Measurements from ENCODE around the gene KIF18A.

The KIF18A gene

GRCh38 chr11:28040384-28040783 is 67.6 kb downstream of the KIF18A start:
- no peak for DNase-seq

- DNase-seq = no peak
Measured at GRCh38 chr11:28038775-28039174, 69.2 kb downstream of the KIF18A start.

DNA sequence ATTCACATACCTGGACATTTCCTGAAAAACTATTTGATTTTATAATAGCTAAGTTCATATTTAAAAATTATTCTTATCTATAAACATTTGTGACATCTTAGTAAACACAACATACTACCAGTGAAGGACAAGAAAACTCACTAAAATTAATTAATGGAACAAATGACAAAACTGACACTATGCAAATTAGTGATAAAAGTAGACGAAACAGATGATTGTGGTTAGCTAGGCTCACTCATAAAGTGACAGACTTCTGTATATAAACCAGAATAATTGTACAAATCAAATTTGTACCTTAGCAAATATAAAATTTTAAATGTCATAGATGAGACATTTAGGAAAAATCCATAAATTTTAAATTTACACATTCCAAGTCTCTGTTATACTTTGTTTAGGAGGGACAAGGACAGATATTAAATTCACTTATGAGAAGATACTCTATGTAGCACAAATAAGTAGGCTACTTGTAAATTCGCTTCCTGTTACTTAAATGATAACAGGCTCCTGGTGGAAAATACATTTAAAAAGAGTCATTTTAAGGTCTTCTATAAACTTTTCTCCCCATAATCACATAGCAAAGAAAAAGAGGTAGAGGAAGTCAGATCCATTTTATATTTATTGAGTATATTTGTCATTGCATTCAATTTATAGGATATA is 81.2 kb downstream of the KIF18A start:
- no peak for DNase-seq

GRCh38 chr11:28017816-28018215 is 90.1 kb downstream of the KIF18A start:
- DNase-seq = no peak

GRCh38 chr11:28011813-28012212 is 96.1 kb downstream of the KIF18A start:
- DNase-seq = no peak

GRCh38 chr11:28009996-28010395 is 98.0 kb downstream of the KIF18A start:
- no peak for DNase-seq

DNA sequence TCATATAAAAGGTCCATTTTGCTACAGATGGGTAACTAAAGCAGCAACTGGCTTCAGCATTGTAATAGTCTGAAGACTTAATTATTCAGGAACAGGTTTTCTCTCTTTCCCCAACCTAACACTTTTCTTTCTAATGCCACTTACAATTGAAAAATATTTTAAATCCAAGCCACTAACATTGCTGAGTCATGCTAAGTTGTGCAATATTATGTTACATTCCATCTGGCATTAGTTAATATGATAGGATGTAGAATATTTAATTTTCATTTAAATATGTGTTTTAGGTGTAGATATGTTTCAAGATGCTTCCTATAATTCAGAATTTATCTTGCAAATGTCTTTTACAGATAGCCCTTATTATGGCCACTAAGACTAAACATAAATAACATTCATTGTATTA is 98.6 kb downstream of the KIF18A start:
- no peak for DNase-seq

- DNase-seq = no peak
Measured at GRCh38 chr11:28003615-28004014, 104.3 kb downstream of the KIF18A start.

GRCh38 chr11:27998552-27998951 is 109.4 kb downstream of the KIF18A start:
- no peak for DNase-seq

GRCh38 chr11:27997344-27997743 is 110.6 kb downstream of the KIF18A start:
- DNase-seq = no peak

GRCh38 chr11:27996066-27996465 is 111.9 kb downstream of the KIF18A start:
- DNase-seq = no peak

DNA sequence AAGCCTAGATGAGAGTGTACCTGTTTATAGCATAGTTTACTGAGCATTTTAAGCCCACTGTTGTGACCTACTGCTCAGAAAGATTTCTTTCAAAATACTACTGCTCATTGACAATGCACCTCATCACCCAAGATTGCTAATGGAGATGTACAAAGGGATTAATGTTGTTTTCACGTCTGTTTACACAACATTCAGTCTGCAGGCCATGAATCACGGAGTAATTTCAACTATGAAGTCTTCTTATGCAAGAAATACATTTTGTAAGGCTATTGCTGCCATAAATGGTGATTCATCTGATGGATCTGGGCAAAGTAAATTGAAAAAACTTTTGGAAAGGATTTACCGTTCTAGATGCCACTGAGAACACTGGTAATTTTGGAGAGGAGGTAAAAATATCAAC is 112.9 kb downstream of the KIF18A start:
- DNase-seq = no peak

DNA sequence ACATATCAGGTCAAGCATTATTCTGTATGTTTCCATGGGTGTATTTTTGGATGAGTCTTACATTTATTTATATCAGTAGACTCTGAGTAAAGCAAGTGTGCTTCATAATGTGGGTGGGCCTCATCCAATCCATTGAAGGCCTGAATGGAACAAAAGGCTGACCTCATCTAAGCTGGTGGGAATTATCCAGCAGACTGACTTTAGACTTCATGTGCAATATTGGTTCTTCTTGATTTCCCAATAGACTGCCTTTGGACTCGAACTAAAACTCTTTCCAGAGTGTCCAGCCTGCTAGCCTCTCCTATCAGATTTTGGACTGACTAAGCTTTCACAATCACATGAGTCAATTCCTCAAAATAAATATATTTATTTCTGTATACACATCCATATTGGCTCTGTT is 116.2 kb downstream of the KIF18A start:
- no peak for DNase-seq

DNA sequence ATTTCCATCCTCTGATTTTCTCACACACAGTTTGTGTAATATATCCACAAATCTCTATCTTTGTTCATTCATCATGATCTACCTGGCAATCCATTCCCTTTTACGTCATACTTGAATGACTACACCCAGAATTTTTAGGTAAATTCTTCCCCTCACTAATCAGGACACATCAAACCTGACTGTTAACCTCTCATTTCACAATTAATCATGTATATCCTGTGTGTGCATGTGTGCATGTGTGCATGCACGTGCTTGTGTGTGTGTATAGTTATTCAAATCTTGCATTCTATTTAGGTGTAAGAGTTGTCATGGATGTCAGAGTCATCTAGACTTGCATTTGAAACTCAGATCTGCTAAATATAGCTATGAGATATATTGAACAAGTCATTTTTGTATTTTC is 130.4 kb downstream of the KIF18A start:
- DNase-seq = no peak

- no peak for DNase-seq
Measured at GRCh38 chr11:27977031-27977430, 130.9 kb downstream of the KIF18A start.

GRCh38 chr11:27976262-27976661 is 131.7 kb downstream of the KIF18A start:
- DNase-seq = no peak

DNA sequence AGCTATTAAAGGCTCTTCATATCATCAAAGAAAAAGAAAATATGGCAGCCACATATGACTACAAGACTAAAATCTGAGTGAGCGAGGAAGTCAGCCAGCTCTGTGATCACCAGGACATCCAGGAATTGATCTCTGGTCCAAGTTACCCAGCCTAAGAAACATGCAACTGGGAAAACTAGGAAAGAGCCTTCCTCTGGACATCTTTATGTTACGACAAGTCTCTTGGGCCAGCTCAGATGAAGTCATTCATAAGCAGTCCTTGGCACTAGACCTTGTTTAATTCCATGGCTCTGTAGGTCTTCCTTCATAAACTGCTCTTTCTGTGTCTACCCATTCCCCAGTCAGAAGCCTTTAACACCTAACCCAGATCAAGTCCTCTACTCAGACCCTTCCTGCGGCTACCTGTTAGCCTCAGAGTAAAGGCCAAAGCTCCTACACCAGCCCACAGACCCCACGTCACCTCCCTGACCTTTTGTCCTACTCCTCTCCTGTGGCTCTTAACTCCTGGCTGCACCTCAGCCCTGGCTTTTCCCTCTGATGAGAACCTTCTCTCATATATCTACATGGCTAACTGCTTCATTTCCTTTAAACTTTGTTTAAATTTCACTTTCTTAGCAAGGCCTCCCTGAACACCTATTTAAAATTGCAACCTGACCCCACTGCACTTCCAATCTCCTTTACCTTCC is 134.0 kb downstream of the KIF18A start:
- no peak for DNase-seq

- DNase-seq = no peak
Measured at GRCh38 chr11:27972522-27973170, 135.3 kb downstream of the KIF18A start.

DNA sequence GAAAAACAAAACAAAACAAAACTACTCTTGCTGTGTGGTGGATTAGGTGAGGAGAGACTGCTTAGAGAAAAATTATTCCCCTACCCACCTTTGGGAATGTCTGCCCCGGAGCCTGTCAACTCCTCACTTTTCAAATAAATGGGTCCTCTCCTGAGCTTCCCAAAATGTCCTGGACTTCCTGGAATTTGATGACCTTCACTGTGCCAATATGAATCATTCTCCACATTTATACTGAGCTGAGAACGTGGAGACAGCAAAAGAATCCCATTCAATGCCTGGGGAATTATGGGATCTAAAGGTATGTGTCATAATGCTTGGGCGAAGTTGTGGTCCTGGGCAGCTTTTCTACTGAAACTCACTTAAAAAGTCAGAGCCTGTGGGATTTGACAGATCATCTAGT is 136.8 kb downstream of the KIF18A start:
- no peak for DNase-seq
